Retinal pigment epithelial cell (primary cell): ENCODE results near the gene VWA8.
A peak's percentile ranks its signal among the peaks of the same experiment; 100 is the strongest.

Source experiments
- DNase-seq: peaks from one replicate; pipeline ENCODE4 v3.0.0-alpha.2; 2010; ENCODE audit warnings: low read depth
- H3K4me3 ChIP-seq: 2 replicates; pipeline ENCODE4 v1.5.1; 2011; ENCODE audit warnings: mild to moderate bottlenecking, low read length, control low read depth, moderate library complexity
- CTCF ChIP-seq: conservative IDR thresholded peaks from 2 replicates; pipeline ENCODE4 v1.5.1; 2011; ENCODE audit warnings: low read depth, low read length, control low read depth, inconsistent platforms

VWA8 gene

DNA sequence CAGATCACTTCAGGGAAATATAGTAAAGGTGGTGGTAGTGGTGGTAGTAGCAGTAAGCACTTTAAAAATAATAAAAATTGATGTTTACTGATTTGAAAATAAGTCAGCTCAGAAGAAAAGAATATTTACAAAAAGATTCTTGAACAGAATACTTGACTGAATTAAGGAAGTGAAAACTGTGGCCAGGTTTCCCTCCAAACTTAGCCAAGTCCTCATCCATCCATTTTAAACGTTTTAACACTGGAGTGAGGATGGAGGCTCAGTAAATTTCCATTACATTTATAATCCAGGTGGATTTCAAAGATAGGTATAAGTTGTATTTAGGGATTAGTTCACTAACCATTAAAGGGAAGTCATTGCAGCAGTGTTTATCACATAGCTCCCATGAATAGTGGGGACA, 282.1 kb downstream of the VWA8 start:
- DNase-seq: no peak
- no peak for TF ChIP-seq CTCF
- no peak overlapping the region for H3K4me3 ChIP-seq

DNA sequence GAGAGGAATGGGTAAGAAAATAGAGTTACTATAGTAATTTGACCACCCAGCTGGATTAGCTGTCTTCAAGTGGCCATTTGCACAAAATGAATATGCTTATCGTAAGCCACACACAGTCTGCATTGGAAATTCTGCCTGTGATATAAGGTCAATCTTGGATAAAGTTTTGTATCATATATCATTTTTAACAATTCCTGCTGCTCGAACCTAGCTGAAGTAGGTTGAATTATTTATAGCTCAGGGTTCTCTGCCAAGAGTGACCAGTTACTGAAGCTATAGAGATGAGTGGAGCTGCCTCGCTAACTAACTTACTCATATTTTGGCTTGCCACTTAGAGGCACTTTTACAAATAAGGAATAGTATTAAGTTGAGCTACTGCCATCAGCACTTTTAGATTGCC, 282.7 kb downstream of the VWA8 start:
- H3K4me3 ChIP-seq: no peak overlapping the region
- no peak for TF ChIP-seq CTCF
- no peak for DNase-seq

- no peak for TF ChIP-seq CTCF
- no peak overlapping the region for H3K4me3 ChIP-seq
- no peak for DNase-seq
These were observed 285.6 kb downstream of the VWA8 start for GRCh38 chr13:41675306-41675705.

DNA sequence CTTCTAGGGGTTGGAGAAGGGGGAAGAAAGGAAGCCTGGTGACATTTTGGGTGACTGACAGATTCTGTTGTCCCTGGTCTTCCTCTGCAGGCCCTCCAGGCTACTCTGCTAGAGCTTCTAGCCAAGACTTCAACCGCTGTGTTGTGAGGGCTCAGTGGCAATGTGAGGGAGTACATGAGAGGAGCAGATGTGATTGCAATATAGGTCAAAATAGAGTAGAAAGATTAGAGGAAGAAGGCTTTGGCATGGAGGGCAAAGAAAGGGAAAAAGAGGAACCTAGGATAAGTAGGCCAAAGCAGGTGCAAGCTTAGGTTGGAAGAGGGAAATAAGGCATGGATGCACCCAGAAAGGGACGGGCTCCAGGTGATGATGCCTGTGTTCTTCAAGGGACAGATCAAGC, 286.7 kb downstream of the VWA8 start:
- TF ChIP-seq CTCF: no peak
- H3K4me3 ChIP-seq: no peak overlapping the region
- DNase-seq: no peak

- no peak overlapping the region for H3K4me3 ChIP-seq
- no peak for TF ChIP-seq CTCF
- no peak for DNase-seq
These were observed 287.3 kb downstream of the VWA8 start for GRCh38 chr13:41673640-41674039.

- no peak for DNase-seq
- no peak for TF ChIP-seq CTCF
- no peak overlapping the region for H3K4me3 ChIP-seq
These were observed 290.0 kb downstream of the VWA8 start for GRCh38 chr13:41670873-41671443.

GRCh38 chr13:41668130-41668757, 292.7 kb downstream of the VWA8 start:
- H3K4me3 ChIP-seq: no peak overlapping the region
- TF ChIP-seq CTCF: peak; percentile 76
- peak; percentile 85 for DNase-seq
